Stomach smooth muscle (tissue), 2 donors: Measurements from ENCODE around the gene PARD6A.

Experiments used
- H3K27ac ChIP-seq: one replicate; pipeline ENCODE4 v1.7.0; 2013; ENCODE audit warnings: mild to moderate bottlenecking, low read length, inconsistent platforms
- H3K27me3 ChIP-seq, 2 donors: one replicate each; pipeline ENCODE4 v1.7.0; 2013; ENCODE audit warnings: low read length in 2 of 2; ENCODE audit not compliant: insufficient read depth in 2 of 2, control insufficient read depth in 1 of 2
- H3K36me3 ChIP-seq, 2 donors: one replicate each; pipeline ENCODE4 v1.7.0; 2013; ENCODE audit warnings: low read length in 2 of 2; ENCODE audit not compliant: control insufficient read depth in 2 of 2, insufficient read depth in 2 of 2
- H3K4me1 ChIP-seq: one replicate; pipeline ENCODE4 v1.7.0; 2013; ENCODE audit warnings: low read length; ENCODE audit not compliant: control insufficient read depth, insufficient read depth
- H3K4me3 ChIP-seq, 2 donors: one replicate each; pipeline ENCODE4 v1.7.0; 2013; ENCODE audit warnings: low read length in 2 of 2
- H3K9ac ChIP-seq, 2 donors: one replicate each; pipeline ENCODE4 v1.7.0; 2013; ENCODE audit warnings: low read length in 2 of 2, mild to moderate bottlenecking in 1 of 2
- H3K9me3 ChIP-seq, 2 donors: one replicate each; pipeline ENCODE4 v1.7.0; 2013; ENCODE audit warnings: low read length in 2 of 2; ENCODE audit not compliant: control insufficient read depth in 2 of 2
- donor health status: healthy.
- donor health status: Pancreatic carcinoma.

The PARD6A gene

DNA sequence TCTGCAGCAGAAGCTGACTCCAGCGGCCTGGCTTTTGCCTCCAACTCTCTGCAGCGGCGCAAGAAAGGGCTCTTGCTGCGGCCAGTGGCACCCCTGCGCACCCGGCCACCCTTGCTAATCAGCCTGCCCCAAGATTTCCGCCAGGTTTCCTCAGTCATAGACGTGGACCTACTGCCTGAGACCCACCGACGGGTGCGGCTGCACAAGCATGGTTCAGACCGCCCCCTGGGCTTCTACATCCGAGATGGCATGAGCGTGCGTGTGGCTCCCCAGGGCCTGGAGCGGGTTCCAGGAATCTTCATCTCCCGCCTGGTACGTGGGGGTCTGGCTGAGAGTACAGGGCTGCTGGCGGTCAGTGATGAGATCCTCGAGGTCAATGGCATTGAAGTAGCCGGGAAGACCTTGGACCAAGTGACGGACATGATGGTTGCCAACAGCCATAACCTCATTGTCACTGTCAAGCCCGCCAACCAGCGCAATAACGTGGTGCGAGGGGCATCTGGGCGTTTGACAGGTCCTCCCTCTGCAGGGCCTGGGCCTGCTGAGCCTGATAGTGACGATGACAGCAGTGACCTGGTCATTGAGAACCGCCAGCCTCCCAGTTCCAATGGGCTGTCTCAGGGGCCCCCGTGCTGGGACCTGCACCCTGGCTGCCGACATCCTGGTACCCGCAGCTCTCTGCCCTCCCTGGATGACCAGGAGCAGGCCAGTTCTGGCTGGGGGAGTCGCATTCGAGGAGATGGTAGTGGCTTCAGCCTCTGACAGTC, 1.3 kb downstream of the PARD6A start:
- Histone ChIP-seq H3K4me1 (peaks cover 42% of the 10 kb centered on the region), H3K27ac (peak overlapping the region; percentile 83), H3K4me3 (peak overlapping the region; percentile 37 to 96), H3K9me3 (no peaks in the 10 kb centered on the region), H3K9ac (peak overlapping the region in 1 of 2 donors; percentile 36), H3K27me3 (no peaks in the 10 kb centered on the region), H3K36me3 (peaks cover 8 to 20% of the 10 kb centered on the region in 2 donors)

DNA sequence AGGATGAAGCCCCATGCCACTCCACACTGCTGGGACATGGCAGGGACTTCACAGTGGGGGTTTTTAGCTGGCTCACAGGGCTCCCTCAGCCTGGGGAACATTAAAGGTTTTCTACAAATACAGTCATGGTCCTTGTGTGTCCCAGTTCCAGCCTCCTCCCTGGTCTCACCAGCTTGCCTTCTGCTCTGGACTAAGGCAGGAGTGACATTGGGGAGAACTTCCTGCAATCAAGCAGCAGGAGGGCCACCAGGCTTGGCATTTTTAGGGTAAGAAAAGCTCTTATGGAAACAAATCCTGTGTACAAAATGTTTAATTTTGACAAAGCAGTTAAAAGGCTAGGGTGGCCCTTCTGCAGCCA, 1.9 kb downstream of the PARD6A start:
- H3K27ac ChIP-seq: no peak overlapping the region
- H3K36me3 ChIP-seq: peaks cover 8 to 20% of the 10 kb centered on the region in 2 donors
- no peaks in the 10 kb centered on the region for H3K27me3 ChIP-seq
- no peaks in the 10 kb centered on the region for H3K9me3 ChIP-seq
- no peak overlapping the region for H3K9ac ChIP-seq
- no peak overlapping the region for H3K4me3 ChIP-seq
- peaks cover 48% of the 10 kb centered on the region for H3K4me1 ChIP-seq

DNA sequence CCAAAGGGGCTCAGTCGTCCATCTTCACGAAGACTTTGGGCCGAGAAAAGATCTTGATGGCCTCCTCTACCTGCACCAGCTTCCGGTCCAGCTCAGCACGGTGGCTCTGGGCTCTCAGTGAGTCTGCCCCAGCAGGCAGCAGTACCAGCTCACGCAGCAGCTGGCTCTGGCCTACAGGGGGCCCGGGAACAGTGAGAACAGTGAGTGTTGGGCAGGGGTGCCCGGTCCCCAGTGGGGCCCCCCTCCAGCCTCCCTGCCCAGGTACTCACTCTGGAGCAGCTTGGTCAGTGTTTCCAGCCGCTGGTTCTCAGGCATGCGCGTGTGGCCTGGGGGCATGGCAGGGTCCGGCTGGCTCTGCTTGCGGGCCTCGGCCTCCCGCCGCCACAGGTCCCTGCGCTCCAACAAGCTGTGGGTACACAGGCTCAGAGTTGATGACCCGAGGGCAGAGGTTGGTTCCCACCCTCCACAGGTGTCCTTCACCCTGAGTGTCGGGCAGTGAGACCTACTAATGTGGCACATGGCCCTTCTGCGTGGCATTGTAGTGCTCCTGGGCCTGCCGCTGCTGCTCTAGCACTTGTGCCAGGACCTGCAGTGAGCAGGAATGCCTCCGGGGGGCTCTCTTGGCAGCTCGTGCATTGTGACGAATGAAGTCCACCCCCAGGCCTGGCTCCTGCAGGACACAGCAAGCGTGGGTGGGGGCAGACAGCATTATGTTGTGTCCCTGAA, 2.6 kb downstream of the PARD6A start:
- peaks cover 51% of the 10 kb centered on the region for H3K4me1 ChIP-seq
- H3K36me3 ChIP-seq: peaks cover 8 to 17% of the 10 kb centered on the region in 2 donors
- no peak overlapping the region for H3K4me3 ChIP-seq
- no peak overlapping the region for H3K27ac ChIP-seq
- H3K9ac ChIP-seq: no peak overlapping the region
- H3K27me3 ChIP-seq: no peaks in the 10 kb centered on the region
- H3K9me3 ChIP-seq: no peaks in the 10 kb centered on the region

DNA sequence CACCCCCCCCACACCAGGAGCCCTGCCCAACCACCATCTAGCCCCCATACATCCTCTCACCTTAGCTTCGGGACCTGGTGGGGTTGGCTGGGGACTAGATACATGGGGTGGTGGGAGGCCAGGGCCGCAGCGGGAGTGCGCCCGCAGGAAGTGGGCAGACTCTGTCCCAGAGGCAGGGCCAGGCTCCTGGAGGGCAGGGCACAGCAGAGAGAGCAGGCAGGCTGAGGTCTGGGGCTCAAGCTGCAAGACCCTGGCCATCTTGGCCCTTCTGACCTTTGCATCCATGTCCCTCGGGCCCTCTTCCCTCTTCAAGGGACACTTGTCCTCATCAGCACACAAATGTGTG, 3.1 kb downstream of the PARD6A start:
- H3K9me3 ChIP-seq: no peaks in the 10 kb centered on the region
- no peaks in the 10 kb centered on the region for H3K27me3 ChIP-seq
- no peak overlapping the region for H3K9ac ChIP-seq
- H3K27ac ChIP-seq: no peak overlapping the region
- no peak overlapping the region for H3K4me3 ChIP-seq
- H3K4me1 ChIP-seq: peaks cover 47% of the 10 kb centered on the region
- peaks cover 8 to 13% of the 10 kb centered on the region in 2 donors for H3K36me3 ChIP-seq

DNA sequence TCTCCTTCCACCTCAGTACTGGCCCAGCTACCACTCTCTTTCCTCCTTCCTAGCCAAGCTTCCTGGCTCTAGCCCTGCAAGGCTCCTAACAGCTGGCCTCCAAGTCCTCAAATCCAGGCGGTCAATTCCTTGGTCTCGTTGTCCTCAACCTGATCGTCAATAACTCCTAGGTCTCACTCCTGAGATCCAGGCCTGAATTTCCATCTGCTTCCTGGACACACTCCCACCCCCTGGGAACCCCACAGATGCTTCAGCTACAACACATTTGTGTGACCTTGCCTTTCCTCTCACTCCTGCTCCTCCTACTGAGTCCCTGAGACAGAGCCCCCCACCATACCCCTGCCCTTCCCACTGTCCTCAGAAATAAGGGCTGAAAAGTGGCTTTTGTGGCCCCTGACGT, 3.5 kb downstream of the PARD6A start:
- Histone ChIP-seq H3K27me3 (no peaks in the 10 kb centered on the region), H3K36me3 (peaks cover 8 to 13% of the 10 kb centered on the region in 2 donors), H3K27ac (no peak overlapping the region), H3K9ac (no peak overlapping the region), H3K4me1 (peaks cover 43% of the 10 kb centered on the region), H3K4me3 (no peak overlapping the region), H3K9me3 (no peaks in the 10 kb centered on the region)

DNA sequence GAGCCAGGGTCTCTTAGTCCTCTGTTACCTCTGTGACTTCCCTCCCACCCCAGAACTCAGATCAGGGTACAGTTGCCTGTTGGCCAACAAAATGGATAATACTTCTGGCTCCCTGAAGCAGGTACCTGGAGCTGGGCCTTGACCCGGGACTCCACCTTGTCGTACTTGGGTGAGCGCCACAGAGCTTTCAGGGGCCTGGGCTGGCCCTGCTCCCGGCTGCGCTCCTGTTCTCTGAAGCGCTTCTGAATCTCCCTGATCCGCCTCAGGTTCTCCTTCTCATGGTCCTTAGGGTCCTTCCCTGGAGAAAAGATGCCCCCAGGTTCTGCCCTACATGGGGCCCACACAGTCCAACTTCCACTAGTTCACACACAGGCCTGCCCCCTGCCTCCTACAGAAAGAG, 4.1 kb downstream of the PARD6A start:
- H3K4me3 ChIP-seq: no peak overlapping the region
- no peaks in the 10 kb centered on the region for H3K27me3 ChIP-seq
- peaks cover 8 to 13% of the 10 kb centered on the region in 2 donors for H3K36me3 ChIP-seq
- H3K4me1 ChIP-seq: peaks cover 40% of the 10 kb centered on the region
- H3K9me3 ChIP-seq: no peaks in the 10 kb centered on the region
- H3K27ac ChIP-seq: no peak overlapping the region
- no peak overlapping the region for H3K9ac ChIP-seq

DNA sequence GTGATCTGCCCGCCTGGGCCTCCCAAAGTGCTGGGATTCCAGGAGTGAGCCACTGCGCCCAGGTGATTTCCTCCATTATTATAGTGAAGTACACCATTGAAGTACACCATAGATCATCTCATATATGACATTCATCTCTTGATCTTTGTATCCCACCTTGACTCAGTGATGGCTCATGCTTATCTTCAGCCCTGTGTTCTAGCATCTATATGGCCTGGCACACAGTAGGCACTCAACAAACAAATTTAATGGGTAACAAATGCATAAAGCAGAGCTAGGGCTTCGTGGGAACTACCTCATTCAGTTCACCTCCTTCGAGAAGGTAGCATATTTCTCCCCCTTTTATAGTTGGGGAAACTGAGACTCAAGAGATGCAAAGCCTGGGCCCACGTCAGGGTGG, 4.8 kb downstream of the PARD6A start:
- Histone ChIP-seq H3K36me3 (peaks cover 8 to 13% of the 10 kb centered on the region in 2 donors), H3K4me1 (peaks cover 37% of the 10 kb centered on the region), H3K9ac (peak overlapping the region; percentile 51 to 59), H3K9me3 (no peaks in the 10 kb centered on the region), H3K27me3 (no peaks in the 10 kb centered on the region), H3K27ac (no peak overlapping the region), H3K4me3 (peak overlapping the region; percentile 50 to 81)

DNA sequence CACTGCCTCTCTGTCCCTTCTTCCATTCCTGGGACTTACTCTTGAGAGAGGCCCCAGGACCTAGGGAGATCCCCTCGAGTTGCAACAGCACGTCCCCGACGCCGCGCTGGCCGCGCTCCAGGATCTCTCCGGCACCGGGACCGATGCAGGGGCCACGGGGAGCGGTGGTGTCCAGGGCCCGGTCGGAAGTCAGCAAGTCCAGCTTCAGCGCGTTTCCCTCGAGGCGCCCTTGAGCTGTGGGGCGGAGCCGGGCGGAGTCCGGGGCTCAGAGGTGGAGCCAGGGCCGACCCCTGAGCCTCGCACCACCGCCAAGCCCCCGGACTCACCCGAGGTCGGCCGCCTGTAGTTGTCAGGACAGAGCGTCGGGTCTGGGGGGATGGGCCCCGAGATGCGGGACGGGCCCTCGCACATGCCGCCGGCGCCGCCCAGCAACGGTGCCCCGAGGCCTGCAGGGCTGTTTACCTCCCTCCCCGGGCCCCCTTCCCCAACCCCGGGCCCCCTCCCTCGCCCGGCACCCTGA, 5.3 kb downstream of the PARD6A start:
- Histone ChIP-seq H3K27ac (peak overlapping the region; percentile 92), H3K9ac (peak overlapping the region; percentile 51 to 59), H3K36me3 (peaks cover 8 to 13% of the 10 kb centered on the region in 2 donors), H3K4me3 (peak overlapping the region; percentile 50 to 81), H3K4me1 (peaks cover 34% of the 10 kb centered on the region), H3K9me3 (no peaks in the 10 kb centered on the region), H3K27me3 (no peaks in the 10 kb centered on the region)

DNA sequence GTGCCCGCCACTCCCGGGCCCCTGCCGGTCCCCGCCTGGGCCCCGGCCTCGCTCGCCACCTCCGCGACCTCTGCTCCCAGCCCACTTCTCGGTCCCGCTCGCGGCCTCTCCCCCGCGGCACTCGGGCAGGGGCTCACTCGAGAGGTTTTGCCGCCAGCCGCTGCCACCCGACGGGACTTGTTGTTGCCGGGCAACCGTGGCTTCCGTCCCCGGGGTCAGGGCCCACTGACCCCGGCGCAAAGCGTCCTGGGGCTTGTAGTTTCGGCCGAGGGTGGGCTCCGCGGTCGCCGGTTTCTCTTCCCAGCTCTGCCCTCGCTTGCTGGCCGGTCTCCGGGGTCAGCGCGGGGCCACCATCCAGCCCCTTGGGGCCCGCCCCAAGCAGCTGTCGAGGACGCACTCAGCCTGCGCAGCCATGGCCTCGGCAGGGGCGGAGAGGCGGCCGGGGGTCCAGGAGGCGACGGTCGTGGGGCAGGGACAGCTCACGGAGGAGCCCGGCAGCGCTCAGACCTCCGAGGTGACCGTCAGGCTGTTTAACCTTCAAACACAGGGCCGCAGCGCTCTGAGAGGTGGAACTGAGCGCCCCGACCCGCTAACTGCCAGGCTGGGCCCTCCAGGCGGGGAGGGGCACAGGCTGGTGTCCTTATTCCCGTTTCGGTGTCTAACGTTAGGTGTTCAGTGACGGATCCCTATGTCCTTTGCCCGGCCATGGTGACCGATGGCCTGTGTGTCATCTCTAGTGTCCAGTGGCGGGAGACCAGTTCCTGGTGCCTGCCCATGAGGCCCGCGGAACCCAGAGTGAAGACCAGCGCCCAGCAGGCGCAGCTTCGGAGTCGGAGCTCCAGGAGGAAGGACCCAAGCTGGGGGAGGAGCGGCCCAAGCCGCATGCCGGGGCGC, 6.0 kb downstream of the PARD6A start, which contains the start of the genes C16orf86 and ENKD1:
Gene C16orf86, plus strand, starts transcription at position 256 of the 894 bp plus-strand sequence. Its CDS starts 157 bp downstream, at position 413.
Gene ENKD1, minus strand, starts transcription at position 192 of the 894 bp plus-strand sequence. CDS start 308 bp downstream, outside the sequence.
- H3K27ac ChIP-seq: peak within 1 kb of the TSS; percentile 92
- no peaks in the 10 kb centered on the region for H3K9me3 ChIP-seq
- peak within 1 kb of the TSS; percentile 59 to 74 for H3K9ac ChIP-seq
- peaks cover 8 to 13% of the 10 kb centered on the region in 2 donors for H3K36me3 ChIP-seq
- H3K27me3 ChIP-seq: no peaks in the 10 kb centered on the region
- peaks cover 27% of the 10 kb centered on the region for H3K4me1 ChIP-seq
- peak within 1 kb of the TSS; percentile 50 to 81 for H3K4me3 ChIP-seq

DNA sequence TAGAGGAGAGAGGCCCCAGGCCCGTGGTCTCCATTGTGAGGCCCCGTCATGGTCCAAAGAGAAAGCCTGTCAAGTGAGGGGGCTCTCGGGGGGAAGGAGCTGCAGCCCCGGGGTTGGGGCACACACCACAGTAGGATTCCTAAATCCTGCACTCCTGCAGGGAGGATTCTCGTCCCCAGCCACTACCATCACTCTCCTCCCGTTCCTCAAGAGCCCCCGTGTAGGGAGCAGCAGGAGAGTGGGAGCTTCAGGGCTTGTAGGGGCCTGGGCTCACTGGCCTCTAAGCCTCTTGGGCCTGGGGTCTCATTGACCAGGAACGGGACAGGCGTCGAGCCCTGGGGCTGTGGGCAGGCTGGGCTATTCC, 6.7 kb downstream of the PARD6A start:
- Histone ChIP-seq H3K27me3 (no peaks in the 10 kb centered on the region), H3K36me3 (peaks cover 7 to 13% of the 10 kb centered on the region in 2 donors), H3K9ac (peak overlapping the region; percentile 59 to 74), H3K9me3 (no peaks in the 10 kb centered on the region), H3K27ac (peak overlapping the region; percentile 92), H3K4me1 (peaks cover 25% of the 10 kb centered on the region), H3K4me3 (peak overlapping the region; percentile 50 to 81)
